ENCODE measurements around the gene HEBP2.
"Not testable (repeated sequence)": the region's sequence is repeated elsewhere in the genome, so short reads cannot be mapped to it uniquely, and the experiment has no call there.

Gene HEBP2

GRCh38 chr6:138403801-138404665, at the start of gene HEBP2:
TSS of gene HEBP2 (plus strand) at chr6:138404223. CDS start at chr6:138404496, 273 bp downstream.
- DNase-seq, result peak; percentile 93

GRCh38 chr6:138357928-138358327, 46.1 kb upstream of the HEBP2 start:
- no peak for DNase-seq

GRCh38 chr6:138368684-138369083, 35.3 kb upstream of the HEBP2 start:
- not testable (repeated sequence) for DNase-seq

GRCh38 chr6:138370631-138371451, 33.2 kb upstream of the HEBP2 start:
- DNase-seq, result no peak

- DNase-seq, result no peak
Observed at GRCh38 chr6:138371452-138371711, 32.6 kb upstream of the HEBP2 start.

- no peak for DNase-seq
Observed at GRCh38 chr6:138371720-138372119, 32.3 kb upstream of the HEBP2 start.

- no peak for DNase-seq
Observed at GRCh38 chr6:138372711-138373463, 31.1 kb upstream of the HEBP2 start.

- DNase-seq, result no peak
Observed at GRCh38 chr6:138374230-138374629, 29.8 kb upstream of the HEBP2 start.

- DNase-seq, result no peak
Observed at GRCh38 chr6:138374815-138375214, 29.2 kb upstream of the HEBP2 start.

- DNase-seq, result no peak
Observed at GRCh38 chr6:138377042-138377441, 27.0 kb upstream of the HEBP2 start.

GRCh38 chr6:138377844-138378243, 26.2 kb upstream of the HEBP2 start, which contains the start of gene SMIM28:
TSS of gene SMIM28 (plus strand) at chr6:138377905. CDS start at chr6:138378073, 168 bp downstream.
- DNase-seq, result no peak

- no peak for DNase-seq
Observed at GRCh38 chr6:138378463-138378862, 25.6 kb upstream of the HEBP2 start.

GRCh38 chr6:138382498-138383265, 21.3 kb upstream of the HEBP2 start:
- DNase-seq, result no peak

- DNase-seq, result peak; percentile 51
Observed at GRCh38 chr6:138383776-138384175, 20.2 kb upstream of the HEBP2 start.

GRCh38 chr6:138386897-138387296, 17.1 kb upstream of the HEBP2 start:
- no peak for DNase-seq

GRCh38 chr6:138387577-138388368, 16.2 kb upstream of the HEBP2 start:
- no peak for DNase-seq

- no peak for DNase-seq
Observed at GRCh38 chr6:138389551-138389950, 14.5 kb upstream of the HEBP2 start.

GRCh38 chr6:138393871-138394783, 9.9 kb upstream of the HEBP2 start:
- DNase-seq, result no peak

GRCh38 chr6:138396709-138397108, 7.3 kb upstream of the HEBP2 start:
- no peak for DNase-seq

All from NCI-H2171 treated with DMSO at 0.1 percent for 48 hours (cell line).